Activated CD8-positive, alpha-beta memory T cell treated with anti-CD3 and anti-CD28 coated beads for 48 hours (primary cell): ENCODE measurements around the gene LRMDA.

Experiments
- DNase-seq, 3 experiments: peaks; one replicate each; pipeline ENCODE4 v3.0.0-alpha.2; 2020; ENCODE audit warnings: low read depth in 2 of 3, low spot score in 2 of 3

LRMDA gene

GRCh38 chr10:75857269-75857846, 425.9 kb downstream of the LRMDA start:
- no peak for DNase-seq

GRCh38 chr10:75857896-75858295, 426.5 kb downstream of the LRMDA start:
- DNase-seq: no peak

- DNase-seq: no peak
Observed at GRCh38 chr10:75858339-75858738, 426.9 kb downstream of the LRMDA start.

- DNase-seq: no peak
Observed at GRCh38 chr10:75859141-75859540, 427.7 kb downstream of the LRMDA start.

GRCh38 chr10:75860009-75860408, 428.6 kb downstream of the LRMDA start:
- DNase-seq: no peak

- no peak for DNase-seq
Observed at GRCh38 chr10:75861582-75861981, 430.2 kb downstream of the LRMDA start.

GRCh38 chr10:75862935-75863334, 431.5 kb downstream of the LRMDA start:
- no peak for DNase-seq

GRCh38 chr10:75864717-75865116, 433.3 kb downstream of the LRMDA start:
- no peak for DNase-seq

- DNase-seq: no peak
Observed at GRCh38 chr10:75865413-75866299, 434.2 kb downstream of the LRMDA start.

GRCh38 chr10:75866300-75866625, 434.8 kb downstream of the LRMDA start:
- DNase-seq: no peak

- DNase-seq: no peak
Observed at GRCh38 chr10:75866731-75867130, 435.3 kb downstream of the LRMDA start.

- no peak for DNase-seq
Observed at GRCh38 chr10:75868574-75868973, 437.1 kb downstream of the LRMDA start.

GRCh38 chr10:75870039-75870645, 438.7 kb downstream of the LRMDA start:
- no peak for DNase-seq

GRCh38 chr10:75875740-75876139, 444.3 kb downstream of the LRMDA start:
- no peak for DNase-seq

- no peak for DNase-seq
Observed at GRCh38 chr10:75876710-75877109, 445.3 kb downstream of the LRMDA start.

- DNase-seq: no peak
Observed at GRCh38 chr10:75877877-75878276, 446.5 kb downstream of the LRMDA start.

- no peak for DNase-seq
Observed at GRCh38 chr10:75878586-75878985, 447.2 kb downstream of the LRMDA start.

GRCh38 chr10:75880031-75880775, 448.8 kb downstream of the LRMDA start:
- DNase-seq: no peak

GRCh38 chr10:75883081-75884072, 452.0 kb downstream of the LRMDA start:
- no peak for DNase-seq

- DNase-seq: no peak
Observed at GRCh38 chr10:75884808-75885207, 453.4 kb downstream of the LRMDA start.
